ENCODE results near the gene CHST15.

DNA sequence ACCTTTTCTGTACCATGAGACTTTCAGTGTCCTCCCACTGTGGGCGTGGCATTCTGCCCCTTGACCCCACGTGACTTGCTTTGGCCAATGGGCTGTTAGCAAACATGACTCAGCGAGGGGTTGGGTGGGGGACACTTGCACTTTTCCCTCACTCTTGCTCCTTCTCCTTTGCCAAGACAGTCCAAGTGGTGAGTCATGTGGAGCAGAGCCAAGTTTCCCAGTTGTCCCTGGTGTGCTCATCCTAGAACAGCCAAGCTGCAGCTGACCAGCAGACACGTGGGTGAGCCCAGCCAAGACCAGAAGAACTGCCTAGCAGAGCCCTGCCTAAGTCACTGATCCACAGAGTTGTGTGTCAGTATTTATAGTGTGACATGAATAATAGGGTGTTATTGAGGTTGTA lies 119.0 kb downstream of the CHST15 start:
- TF ChIP-seq, protein P1, sequence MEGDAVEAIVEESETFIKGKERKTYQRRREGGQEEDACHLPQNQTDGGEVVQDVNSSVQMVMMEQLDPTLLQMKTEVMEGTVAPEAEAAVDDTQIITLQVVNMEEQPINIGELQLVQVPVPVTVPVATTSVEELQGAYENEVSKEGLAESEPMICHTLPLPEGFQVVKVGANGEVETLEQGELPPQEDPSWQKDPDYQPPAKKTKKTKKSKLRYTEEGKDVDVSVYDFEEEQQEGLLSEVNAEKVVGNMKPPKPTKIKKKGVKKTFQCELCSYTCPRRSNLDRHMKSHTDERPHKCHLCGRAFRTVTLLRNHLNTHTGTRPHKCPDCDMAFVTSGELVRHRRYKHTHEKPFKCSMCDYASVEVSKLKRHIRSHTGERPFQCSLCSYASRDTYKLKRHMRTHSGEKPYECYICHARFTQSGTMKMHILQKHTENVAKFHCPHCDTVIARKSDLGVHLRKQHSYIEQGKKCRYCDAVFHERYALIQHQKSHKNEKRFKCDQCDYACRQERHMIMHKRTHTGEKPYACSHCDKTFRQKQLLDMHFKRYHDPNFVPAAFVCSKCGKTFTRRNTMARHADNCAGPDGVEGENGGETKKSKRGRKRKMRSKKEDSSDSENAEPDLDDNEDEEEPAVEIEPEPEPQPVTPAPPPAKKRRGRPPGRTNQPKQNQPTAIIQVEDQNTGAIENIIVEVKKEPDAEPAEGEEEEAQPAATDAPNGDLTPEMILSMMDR (IDR thresholded peaks at IDR 0.05), result no peak
- no peak for TF ChIP-seq EP300 (IDR thresholded peaks at IDR 0.05)

Measured in ovary (tissue), 3 donors.